Hematopoietic multipotent progenitor cell (in vitro differentiated cells): ENCODE data around the gene KIRREL3. TPM values are rescaled to one million over a fixed set of nuclear protein-coding genes. Genes with fewer than 3 reads are reported as not detected.

Experiments
- DNase-seq, 3 donors: peaks; one replicate each; pipeline ENCODE4 v3.0.0-alpha.2; 2011 to 2015; ENCODE audit warnings: low read depth in 2 of 3, low spot score in 2 of 3
- total RNA-seq: library from RNA; depleted of rRNA; stranded (reverse); fragments of >200 nt; gene quantifications from one replicate; pipeline ENCODE4 v1.2.3, GENCODE V29; 2012

KIRREL3 gene
- total RNA-seq, 1 donor = not detected

DNA sequence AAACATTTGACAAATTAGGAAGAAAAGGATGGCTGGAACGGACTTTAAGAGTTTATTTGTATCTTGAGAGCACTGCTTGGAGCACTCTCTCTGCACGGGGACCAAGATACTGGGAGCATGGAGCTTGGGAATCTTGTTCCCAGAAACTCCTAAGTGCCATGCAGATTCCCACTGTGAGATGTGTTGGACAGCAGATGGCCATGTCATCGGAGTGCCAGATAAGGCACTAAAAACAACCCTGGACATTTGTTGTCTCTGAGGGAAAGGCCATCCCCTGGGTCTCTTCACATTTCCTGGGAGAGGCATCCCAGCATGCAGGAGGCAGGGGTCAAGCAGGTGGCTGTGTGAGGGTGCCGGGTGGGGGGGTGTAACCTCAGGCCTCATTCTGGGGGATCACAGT lies 2.9 kb downstream of the KIRREL3 start:
- DNase-seq = no peak

DNA sequence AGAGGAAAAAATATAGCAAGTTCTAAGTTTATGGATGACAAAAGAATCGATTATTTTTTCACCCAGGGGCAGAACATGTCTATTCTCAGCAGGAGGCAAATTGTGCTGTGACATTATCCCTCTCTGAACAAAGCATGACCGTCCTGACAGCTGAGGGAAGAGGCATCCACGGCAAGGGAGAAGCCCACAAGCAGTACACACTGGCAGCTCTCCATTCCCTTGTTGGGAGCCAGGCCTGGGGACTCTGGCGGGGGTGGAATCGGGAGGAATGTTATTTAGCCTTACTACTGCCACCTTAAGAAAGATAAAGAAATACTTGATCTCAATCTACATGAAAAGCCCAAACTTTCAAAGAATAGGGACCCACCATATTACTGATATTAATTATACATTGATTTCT lies 3.4 kb downstream of the KIRREL3 start:
- DNase-seq = no peak

DNA sequence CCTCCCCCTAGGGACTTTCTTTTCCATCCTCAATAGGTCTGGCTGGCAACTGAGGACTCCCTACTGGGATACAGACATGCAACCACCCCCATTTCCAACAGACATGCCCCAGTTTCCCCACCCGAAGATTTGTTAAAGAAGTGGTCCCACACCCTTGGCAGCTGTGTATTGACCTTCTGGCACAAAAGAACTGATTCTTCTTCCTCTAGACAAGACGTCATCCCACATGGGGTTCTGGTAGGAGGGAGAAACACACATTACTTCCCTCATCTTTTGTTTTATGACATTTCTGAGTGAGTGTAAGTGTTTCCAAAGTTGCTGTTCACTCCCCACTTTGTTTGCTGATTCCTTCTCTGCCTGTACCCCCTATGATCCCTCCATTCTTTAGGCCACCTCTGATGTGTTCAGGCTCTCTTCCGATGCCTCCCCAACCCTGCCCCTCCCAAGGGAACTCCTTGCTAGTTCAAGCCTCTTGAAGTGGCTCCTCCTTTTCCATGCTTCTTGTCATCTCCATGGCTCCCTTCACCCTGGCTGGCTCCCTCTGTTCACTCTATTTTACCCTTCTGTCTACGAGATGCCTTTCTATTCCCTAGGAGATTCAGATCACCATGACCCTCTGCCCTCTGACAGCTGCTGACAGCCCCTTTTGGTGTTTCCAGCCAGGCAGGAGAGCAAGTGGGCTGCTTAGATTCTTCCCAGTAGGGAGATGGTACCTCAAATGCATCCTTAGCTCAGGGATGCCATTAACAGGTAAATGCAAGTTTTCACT lies 4.3 kb downstream of the KIRREL3 start:
- no peak for DNase-seq

DNA sequence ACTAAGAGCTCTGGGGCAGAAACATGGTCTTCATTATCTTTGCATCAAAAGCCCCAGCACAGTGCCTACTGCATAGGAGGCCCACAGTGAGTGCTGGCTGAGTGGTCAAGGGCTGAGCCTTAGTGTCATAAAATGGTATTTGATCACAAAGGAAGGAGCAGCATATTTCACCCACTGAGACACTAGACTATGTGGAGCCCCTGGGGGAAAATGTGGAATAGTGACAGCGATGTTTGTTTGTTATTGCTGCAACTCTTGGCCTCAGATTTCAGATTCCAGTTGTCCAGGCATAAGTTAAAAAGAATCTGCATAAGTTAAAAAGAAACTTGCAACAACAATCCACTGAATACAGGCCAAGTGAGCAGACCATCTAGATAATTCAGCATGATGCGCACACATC lies 7.0 kb downstream of the KIRREL3 start:
- DNase-seq = no peak

DNA sequence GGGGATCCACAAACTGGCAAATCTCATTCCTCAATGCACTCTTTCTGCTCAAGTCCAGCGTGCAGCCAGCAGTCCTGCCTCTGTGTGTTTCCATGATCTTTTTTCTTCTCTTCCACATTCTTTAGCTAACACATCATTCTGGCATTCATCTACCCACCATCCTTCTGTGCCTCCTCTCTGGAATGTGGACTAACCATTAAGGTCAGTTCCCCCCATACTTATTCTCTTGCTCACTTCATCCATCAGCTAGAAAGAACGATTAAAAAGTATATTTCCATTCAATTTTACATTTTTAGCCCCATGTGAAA lies 7.8 kb downstream of the KIRREL3 start:
- DNase-seq = no peak

DNA sequence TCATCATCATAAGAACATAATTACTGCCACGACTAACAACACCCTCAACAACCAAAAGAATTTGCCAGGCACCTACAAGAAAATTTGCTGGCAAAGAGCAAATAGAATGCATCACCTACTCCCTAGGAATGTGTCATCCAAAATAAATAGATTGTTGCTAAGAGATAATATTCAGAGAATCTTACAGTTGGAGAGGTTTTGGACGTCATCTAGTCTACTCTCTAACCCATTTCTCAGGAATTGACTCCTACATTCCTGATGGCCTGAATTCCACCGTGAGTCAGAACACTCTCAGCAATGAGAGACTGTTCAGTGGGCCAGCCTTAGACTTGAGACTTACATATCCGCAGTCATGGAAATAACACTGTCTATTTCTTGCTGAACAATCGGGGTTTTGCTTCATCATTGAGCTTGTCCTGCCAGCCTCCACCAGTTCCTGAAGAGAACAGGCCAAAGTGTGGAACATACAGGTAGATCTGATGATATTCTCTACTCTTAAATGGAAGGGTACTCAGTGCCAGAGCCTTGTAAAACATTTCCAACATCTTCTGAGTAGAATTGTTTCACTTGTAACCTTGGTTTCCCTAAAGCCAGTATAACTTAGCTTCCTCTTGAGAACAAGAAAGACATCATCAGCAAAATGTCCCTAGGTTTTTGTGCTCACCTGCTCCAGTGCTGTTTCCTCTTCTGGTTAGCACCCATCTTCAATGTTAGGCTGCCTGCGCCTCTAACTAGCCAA lies 8.3 kb downstream of the KIRREL3 start:
- no peak for DNase-seq

DNA sequence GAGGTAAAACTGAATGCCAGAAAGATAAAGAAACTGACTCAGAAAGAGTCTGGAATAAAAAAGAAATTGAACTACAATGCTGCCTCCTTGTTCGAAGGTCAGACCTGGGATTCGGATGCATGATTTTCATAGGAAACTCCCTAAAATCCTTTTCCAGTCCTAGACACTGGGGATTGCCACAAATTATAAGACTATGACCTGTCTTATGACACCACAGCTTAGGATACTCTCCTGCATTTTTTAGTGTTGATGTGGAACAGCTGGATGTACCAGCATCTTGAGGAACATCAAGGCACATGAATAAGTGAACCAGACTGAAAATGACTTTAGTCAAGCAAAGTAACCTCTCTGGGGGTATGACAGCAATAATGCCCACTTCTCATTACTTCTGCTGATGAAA lies 9.0 kb downstream of the KIRREL3 start:
- no peak for DNase-seq

DNA sequence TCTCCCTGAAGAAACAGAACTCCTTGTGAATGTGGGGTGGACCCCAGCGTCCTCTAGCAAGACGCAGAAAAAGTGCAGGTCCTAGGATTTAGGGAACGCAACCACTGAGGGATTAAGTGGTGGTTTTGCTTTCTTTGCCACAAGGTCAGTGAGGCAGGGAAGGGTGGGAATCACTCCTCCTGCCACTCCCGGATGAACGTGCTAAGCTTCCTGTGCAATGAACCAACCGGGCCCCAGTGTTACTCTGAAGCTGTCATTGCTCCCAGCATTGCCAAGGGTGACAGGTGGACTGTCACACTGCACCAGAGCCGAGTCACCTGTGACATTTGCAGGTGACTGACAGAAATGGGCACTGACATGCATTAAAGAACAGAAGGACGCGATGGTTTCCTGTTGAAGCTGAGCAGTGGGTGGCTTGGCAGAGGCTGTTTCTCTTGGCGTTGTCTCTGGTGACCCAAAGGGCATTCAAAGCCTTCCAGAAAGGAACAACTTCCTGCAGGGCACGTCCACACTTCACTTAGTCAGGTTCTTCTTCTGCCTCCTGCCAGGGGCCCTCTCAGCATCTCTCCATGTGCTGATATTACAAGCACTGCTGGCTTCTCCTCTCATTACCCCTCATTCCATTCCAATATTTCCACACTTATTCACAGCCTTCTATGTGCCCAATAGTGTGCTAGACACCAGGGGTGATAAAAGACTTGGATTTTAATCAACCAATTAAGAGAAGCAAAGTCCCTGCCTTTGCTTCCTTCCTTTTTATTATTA lies 9.7 kb downstream of the KIRREL3 start:
- DNase-seq = no peak

DNA sequence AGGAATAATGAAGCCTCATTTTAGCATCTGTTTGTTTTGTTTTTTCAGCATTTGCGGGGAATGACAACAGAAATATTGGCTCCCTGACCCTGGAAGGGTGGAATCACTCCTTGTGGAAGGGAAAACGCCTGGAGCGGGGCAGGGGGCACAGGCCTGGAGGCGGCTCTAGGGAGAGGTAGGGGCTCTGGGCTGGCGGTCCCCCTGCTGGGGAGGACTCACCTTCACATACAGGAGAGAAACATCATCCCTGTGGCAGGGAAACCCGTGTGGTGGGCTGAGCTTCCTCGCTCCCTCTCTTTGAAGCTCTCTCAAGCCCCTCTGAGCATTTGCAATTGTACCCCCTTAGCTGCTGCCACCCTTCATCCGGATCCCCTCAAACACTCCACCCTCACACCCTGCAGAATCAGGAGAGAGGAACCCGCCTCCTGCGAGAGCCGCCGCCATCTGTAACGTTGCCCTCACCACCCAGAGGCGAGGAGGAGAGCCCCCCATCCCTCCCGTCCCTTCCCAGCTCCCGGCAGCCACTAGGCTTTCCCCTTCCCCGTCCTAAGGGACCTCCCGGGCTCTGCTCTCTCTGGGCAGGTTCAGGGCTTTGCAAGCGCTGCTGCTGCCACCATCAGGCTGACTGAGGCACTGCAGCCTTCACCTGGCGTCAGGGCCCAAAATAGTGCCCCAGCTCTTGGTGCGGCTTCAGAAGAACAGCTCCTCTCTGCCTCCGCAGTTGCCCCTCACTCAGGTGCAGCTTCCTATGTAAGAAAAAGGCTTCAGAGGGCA lies 10.4 kb downstream of the KIRREL3 start:
- DNase-seq = peak; percentile 1 to 60 (median 36)

DNA sequence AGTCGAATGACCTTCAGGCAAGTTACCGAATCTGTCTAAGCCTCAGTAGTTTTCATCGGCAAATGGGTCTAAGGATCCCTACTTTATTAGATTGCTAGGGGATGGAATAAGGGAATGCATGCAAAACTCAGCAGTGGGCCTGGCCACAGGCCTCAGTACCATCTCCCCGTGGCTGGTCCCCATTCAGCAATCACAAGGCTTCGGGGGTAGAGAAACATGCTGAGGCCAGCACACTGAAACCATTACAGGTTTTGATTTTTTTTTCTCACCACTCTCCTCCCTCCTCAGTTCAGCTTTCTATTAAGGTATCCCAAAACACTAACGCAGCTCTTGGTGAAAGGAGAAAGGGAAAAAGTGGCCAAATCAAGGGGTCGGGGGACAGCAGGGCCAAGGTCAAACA lies 11.9 kb downstream of the KIRREL3 start:
- DNase-seq = no peak

DNA sequence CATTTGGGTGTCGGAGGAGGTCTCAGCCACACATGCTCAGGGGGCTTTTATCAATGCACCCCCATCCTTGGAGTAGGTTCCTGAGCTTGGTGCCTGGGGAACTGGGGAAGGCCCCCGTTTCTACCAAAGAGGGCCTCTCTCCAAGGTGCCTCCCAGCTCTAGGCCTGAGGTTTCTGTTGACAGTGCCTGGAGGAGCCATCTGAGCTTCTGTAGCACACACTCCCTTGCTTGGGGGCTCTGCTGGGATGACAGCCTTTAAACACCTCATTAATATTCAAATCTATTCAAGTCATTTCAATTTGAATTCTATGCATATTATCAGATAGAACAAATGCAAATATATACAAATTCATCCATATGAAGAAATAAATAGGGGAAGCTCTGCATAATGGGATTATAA lies 18.9 kb downstream of the KIRREL3 start:
- DNase-seq = no peak

DNA sequence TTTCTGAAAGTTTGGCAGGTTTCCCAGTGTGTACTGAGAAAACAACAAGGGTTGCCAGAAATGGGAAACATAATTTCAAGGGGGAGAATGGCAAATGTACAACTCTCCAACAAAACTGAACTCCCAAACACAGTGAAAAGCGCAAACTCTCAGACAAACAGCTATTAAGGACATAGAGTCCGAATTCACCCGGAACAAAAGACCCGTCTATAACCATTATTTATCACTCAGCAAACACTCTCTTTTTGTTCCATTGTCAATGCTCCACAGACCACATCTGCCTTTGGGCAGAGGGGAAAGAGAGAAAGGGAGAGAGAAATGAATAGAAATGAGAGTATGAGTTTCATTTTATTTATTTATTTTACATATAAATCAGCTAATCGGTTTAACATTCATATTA lies 21.7 kb downstream of the KIRREL3 start:
- DNase-seq = no peak

DNA sequence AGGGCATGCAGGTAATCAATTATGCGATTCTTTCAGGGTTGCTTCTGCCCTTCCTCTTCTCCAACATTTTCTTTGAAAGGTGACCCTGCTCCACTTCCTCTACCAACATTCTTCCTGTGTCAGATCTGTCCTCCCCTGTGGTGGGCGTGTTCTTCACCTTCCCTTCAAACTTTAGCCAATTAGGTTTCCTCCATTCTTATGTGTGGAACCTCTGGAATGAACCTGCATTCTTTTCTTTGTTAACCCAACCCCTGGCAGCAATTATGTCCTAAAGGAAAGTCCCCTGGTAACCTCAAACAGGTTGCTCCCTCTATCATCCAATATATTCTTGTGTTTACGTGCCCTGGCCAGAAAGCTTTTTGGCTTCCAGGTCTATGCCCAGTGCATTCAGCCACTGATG lies 22.4 kb downstream of the KIRREL3 start:
- no peak for DNase-seq

DNA sequence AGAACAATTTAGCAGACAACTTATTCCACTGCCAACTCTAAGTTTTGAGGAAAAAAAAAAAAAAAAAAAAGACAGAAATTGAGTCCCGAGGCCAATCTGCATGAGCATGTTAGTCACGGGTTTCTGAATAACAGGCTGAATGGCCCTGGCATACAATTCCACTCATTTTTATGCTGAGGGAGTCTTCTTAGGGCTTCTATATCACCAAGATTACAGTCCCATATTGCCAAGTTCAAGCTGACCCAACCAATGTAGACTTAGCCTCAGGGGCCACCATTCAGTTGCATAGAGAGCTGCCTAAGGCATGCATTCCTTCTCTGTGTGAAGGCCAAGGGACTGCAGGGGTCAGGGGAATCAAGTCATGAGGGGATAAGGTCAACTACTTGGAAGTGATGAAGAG lies 27.5 kb downstream of the KIRREL3 start:
- no peak for DNase-seq

DNA sequence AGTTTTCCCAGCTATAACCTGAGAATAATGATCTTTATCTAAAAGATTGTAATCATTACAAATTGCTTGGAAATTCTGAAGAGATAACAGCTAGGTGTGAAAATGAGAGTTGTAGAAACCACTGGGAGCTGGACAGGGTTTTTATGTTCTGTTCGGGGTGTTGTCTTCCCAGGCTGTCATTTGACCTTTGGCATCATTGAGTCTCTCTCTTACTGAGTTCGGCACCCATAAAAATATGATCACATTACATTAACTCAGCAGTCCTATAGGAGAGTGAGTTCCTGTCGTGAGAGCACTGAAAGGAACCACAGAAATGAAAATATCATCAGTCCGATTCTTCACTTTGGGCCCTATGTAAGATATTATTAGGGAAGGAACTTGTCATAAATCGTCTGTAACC lies 29.3 kb downstream of the KIRREL3 start:
- DNase-seq = no peak

DNA sequence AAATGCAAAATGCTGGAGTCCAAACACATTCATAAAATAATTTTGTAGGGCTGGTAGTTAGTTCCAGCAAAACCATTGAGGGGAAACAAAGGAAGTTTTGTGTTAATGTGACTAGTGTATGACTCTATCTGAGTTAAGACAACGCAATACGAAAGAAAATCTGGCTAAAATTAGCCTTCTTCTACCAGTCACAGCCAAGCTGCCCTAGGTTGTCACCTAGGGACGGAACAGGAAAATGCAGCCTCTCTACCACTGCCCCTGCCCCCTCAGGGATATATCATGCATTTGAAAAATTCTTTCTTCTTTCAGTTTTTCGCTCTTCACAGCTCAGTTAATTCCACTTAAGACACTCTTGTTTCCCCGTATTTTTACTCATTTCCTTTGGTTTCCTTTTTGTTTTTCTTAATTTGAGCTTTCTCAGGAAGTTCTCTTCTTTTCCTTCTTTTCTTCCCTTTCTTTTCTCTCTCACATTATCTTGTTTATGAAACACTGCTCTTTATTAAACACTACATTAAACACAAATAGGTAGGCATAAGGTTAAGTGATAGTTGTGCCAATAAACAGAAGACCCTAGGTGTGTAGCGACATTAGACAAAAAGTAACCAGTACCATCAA lies 30.6 kb downstream of the KIRREL3 start:
- DNase-seq = peak in 2 of 3 donors; percentile 9 to 14

DNA sequence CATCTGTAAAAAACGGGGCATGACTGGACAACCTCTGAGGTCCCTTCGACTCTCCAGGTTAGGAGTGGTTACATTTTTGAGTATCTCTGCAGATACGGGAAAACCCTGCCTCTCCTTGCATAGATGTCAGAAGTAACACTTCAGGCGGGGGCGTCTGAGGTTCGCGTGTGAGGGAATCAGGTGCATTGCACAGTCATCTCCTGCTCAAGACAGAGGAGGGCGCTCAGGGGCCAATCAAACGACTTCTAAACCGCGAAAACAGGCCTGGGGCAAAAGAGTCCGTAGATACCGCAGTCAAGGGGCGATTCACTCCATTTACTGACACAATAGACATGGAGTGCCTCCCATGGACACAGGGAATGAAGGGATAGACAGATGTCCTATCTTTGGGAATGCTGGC lies 31.7 kb downstream of the KIRREL3 start:
- DNase-seq = peak in 1 of 3 donors; percentile 10

DNA sequence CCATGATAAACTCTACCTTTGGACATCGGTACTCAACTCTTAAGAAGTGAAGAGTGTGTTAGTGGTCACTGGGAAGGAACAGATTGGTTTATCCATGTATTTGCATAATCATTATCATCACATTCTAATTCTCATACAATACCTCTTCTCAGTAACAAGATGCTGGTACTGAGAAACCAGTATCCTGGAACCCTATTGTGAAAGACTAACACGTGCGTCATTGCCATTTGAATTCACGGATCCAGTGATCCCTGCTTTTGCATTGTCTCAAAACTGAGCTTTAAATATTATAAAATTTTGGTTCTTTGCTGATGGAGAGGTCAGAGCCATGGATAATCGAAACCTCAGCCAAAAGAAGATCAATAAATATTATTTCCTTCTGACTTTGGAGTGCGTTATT lies 35.2 kb downstream of the KIRREL3 start:
- no peak for DNase-seq

DNA sequence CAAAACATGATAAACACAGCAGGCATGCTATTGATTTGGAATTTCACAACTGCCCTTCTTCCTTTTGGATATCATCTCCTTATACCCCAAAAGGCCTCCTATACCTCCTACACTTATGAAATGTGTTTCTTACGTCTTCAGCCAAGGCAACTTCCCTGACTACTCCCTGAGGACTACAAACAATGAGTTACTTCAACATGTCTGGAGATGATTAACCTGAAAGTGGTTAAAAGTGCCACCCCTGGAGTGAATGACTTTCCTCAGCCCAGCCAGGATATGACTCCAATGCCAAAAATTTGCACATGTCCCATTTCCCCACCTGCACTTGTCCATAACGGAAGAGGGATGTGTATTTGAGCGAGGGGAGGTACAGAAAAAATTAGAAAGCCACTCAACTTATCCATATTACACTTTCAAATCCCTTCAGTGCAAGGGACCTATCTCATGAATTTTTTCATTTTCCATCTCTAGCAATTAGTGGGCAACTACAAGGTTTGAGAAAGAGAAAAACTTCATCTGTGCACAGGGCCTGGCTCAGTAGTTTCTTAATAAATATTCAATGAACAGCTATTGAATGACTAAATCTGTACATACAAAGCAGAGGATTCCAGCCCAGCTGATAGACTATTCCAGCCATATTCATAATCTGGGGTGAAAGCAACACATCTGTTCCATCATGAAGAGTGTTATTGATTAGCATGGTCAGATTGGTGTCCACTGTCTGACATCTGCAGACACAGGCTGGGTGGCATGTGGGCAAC lies 36.8 kb downstream of the KIRREL3 start:
- DNase-seq = no peak

DNA sequence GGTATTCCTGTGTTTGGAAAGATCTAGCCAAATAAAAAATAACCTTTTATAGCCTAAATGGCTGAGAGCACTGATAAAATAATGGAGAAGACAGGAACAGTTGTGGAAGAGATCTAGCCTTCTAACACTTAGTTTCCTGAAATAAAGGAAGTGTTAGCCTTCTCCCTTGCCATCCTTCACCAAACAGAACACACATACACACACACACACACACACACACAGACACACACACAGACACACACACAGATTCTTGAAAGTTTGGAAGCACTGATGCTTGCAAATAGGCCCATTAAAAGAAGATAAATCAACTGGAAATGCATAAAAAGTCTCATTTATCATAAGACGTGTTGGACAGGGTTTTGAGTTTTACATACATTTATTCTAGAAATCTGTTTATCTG lies 37.5 kb downstream of the KIRREL3 start:
- no peak for DNase-seq
